ENCODE measurements around the gene SCFD2.

GRCh38 chr4:53064609-53065008, 301.3 kb downstream of the SCFD2 start:
- TF ChIP-seq NR2C2 (CRISPR knock-in tag; IDR thresholded peaks at IDR 0.05) (no peak), ATF3 (CRISPR knock-in tag; conservative IDR thresholded peaks at IDR 0.05) (no peak)

Measured in WTC11 (cell line).